ENCODE results near the gene PPBP. TPM values are rescaled to one million over a fixed set of nuclear protein-coding genes. Genes with fewer than 3 reads are reported as not detected.
"Not testable (repeated sequence)": the region's sequence is repeated elsewhere in the genome, so short reads cannot be mapped to it uniquely, and the experiment has no call there.

PPBP gene
- total RNA-seq, 1 donor from 2014 or later = not detected

- no peaks in the 10 kb centered on the region for H3K36me3 Mint-ChIP-seq (ENCODE audit: insufficient read depth)
- H3K4me1 Mint-ChIP-seq (ENCODE audit: low read depth) = peaks cover 4% of the 10 kb centered on the region
- TF ChIP-seq CTCF (IDR thresholded peaks at IDR 0.05; ENCODE audit: unreplicated experiment) = no peak
- no peaks in the 10 kb centered on the region for H3K9me3 Mint-ChIP-seq (ENCODE audit: low read depth)
- H3K27ac Mint-ChIP-seq = no peak overlapping the region
- DNase-seq (ENCODE audit: low spot score, unreplicated experiment) = no peak
- peaks cover 10% of the 10 kb centered on the region for H3K27me3 Mint-ChIP-seq
- H3K4me3 Mint-ChIP-seq (ENCODE audit: low read depth) = no peak overlapping the region
Observed at GRCh38 chr4:73989928-73990327, 1.9 kb upstream of the PPBP start.

- H3K9me3 Mint-ChIP-seq (ENCODE audit: low read depth) = no peaks in the 10 kb centered on the region
- H3K27ac Mint-ChIP-seq = no peak overlapping the region
- H3K27me3 Mint-ChIP-seq = peaks cover 4% of the 10 kb centered on the region
- H3K4me1 Mint-ChIP-seq (ENCODE audit: low read depth) = peaks cover 4% of the 10 kb centered on the region
- no peak for DNase-seq (ENCODE audit: low spot score, unreplicated experiment)
- H3K4me3 Mint-ChIP-seq (ENCODE audit: low read depth) = no peak overlapping the region
- no peak for TF ChIP-seq CTCF (IDR thresholded peaks at IDR 0.05; ENCODE audit: unreplicated experiment)
- H3K36me3 Mint-ChIP-seq (ENCODE audit: insufficient read depth) = no peaks in the 10 kb centered on the region
Observed at GRCh38 chr4:73989031-73989430, 1.0 kb upstream of the PPBP start.

- H3K27ac Mint-ChIP-seq = no peak overlapping the region
- peaks cover 24% of the 10 kb centered on the region for H3K27me3 Mint-ChIP-seq
- peaks cover 7% of the 10 kb centered on the region for H3K4me1 Mint-ChIP-seq (ENCODE audit: low read depth)
- TF ChIP-seq CTCF (IDR thresholded peaks at IDR 0.05; ENCODE audit: unreplicated experiment) = no peak
- H3K36me3 Mint-ChIP-seq (ENCODE audit: insufficient read depth) = no peaks in the 10 kb centered on the region
- H3K9me3 Mint-ChIP-seq (ENCODE audit: low read depth) = no peaks in the 10 kb centered on the region
- H3K4me3 Mint-ChIP-seq (ENCODE audit: low read depth) = no peak overlapping the region
- no peak for DNase-seq (ENCODE audit: low spot score, unreplicated experiment)
Observed at GRCh38 chr4:73985528-73985852, 2.5 kb downstream of the PPBP start.

- no peak overlapping the region for H3K4me3 Mint-ChIP-seq (ENCODE audit: low read depth)
- peaks cover 4% of the 10 kb centered on the region for H3K4me1 Mint-ChIP-seq (ENCODE audit: low read depth)
- H3K27me3 Mint-ChIP-seq = peaks cover 26% of the 10 kb centered on the region
- H3K27ac Mint-ChIP-seq = no peak overlapping the region
- TF ChIP-seq CTCF (IDR thresholded peaks at IDR 0.05; ENCODE audit: unreplicated experiment) = no peak
- no peak for DNase-seq (ENCODE audit: low spot score, unreplicated experiment)
- no peaks in the 10 kb centered on the region for H3K36me3 Mint-ChIP-seq (ENCODE audit: insufficient read depth)
- no peaks in the 10 kb centered on the region for H3K9me3 Mint-ChIP-seq (ENCODE audit: low read depth)
Observed at GRCh38 chr4:73984736-73985527, 3.1 kb downstream of the PPBP start.

GRCh38 chr4:73981175-73981574, 6.8 kb downstream of the PPBP start:
- not testable (repeated sequence) for H3K27ac Mint-ChIP-seq

GRCh38 chr4:73979407-73979957, 8.5 kb downstream of the PPBP start:
- no peaks in the 10 kb centered on the region for H3K36me3 Mint-ChIP-seq (ENCODE audit: insufficient read depth)
- no peak overlapping the region for H3K4me3 Mint-ChIP-seq (ENCODE audit: low read depth)
- peaks cover 23% of the 10 kb centered on the region for H3K27me3 Mint-ChIP-seq
- peaks cover 15% of the 10 kb centered on the region for H3K4me1 Mint-ChIP-seq (ENCODE audit: low read depth)
- TF ChIP-seq CTCF (IDR thresholded peaks at IDR 0.05; ENCODE audit: unreplicated experiment) = no peak
- H3K9me3 Mint-ChIP-seq (ENCODE audit: low read depth) = peaks cover 3% of the 10 kb centered on the region
- H3K27ac Mint-ChIP-seq = no peak overlapping the region
- no peak for DNase-seq (ENCODE audit: low spot score, unreplicated experiment)

More at GRCh38 chr4:73981175-73981574, 6.8 kb downstream of the PPBP start:
- Mint-ChIP-seq H3K4me3 (ENCODE audit: low read depth) (peak overlapping the region; percentile 17), H3K27me3 (peaks cover 23% of the 10 kb centered on the region), H3K4me1 (ENCODE audit: low read depth) (peaks cover 15% of the 10 kb centered on the region)
- DNase-seq (ENCODE audit: low spot score, unreplicated experiment); H3K9me3 Mint-ChIP-seq (ENCODE audit: low read depth); H3K36me3 Mint-ChIP-seq (ENCODE audit: insufficient read depth): not testable (repeated sequence)
